Measurements from ENCODE around the gene MTA2.
"Not testable (repeated sequence)": the region's sequence is repeated elsewhere in the genome, so short reads cannot be mapped to it uniquely, and the experiment has no call there.

Gene MTA2

GRCh38 chr11:62560566-62561103 is 41.0 kb downstream of the MTA2 start:
- peak; percentile 79 for TF ChIP-seq ISL1 (CRISPR knock-in tag; IDR thresholded peaks at IDR 0.05)
- no peak for TF ChIP-seq OSR1 (CRISPR knock-in tag; IDR thresholded peaks at IDR 0.05)
- TF ChIP-seq ARNTL (CRISPR knock-in tag; IDR thresholded peaks at IDR 0.05; ENCODE audit: borderline replicate concordance, low read depth): no peak
- TF ChIP-seq BACH2 (CRISPR knock-in tag; IDR thresholded peaks at IDR 0.05; ENCODE audit: borderline replicate concordance): no peak
- TF ChIP-seq GLIS3 (CRISPR knock-in tag; IDR thresholded peaks at IDR 0.05): no peak
- TF ChIP-seq PATZ1 (CRISPR knock-in tag; IDR thresholded peaks at IDR 0.05; ENCODE audit: borderline replicate concordance): peak; percentile 95; the same call in 1 of the 2 replicates
- TF ChIP-seq CSDC2 (CRISPR knock-in tag; IDR thresholded peaks at IDR 0.05): no peak
- TF ChIP-seq TCF4 (CRISPR knock-in tag; IDR thresholded peaks at IDR 0.05; ENCODE audit: borderline replicate concordance): no peak; the same call in 1 of the 2 replicates
- no peak for TF ChIP-seq ESRRG (CRISPR knock-in tag; IDR thresholded peaks at IDR 0.05)
- no peak for TF ChIP-seq ZNF70 (CRISPR knock-in tag; IDR thresholded peaks at IDR 0.05)
- TF ChIP-seq TSHZ2 (CRISPR knock-in tag; IDR thresholded peaks at IDR 0.05): peak; percentile 17; the same call in 1 of the 2 replicates
- peak; percentile 73 for ATAC-seq

- ATAC-seq: not testable (repeated sequence)
Measured at GRCh38 chr11:62559626-62560025, 42.0 kb downstream of the MTA2 start.

GRCh38 chr11:62559204-62559603 is 42.5 kb downstream of the MTA2 start:
- ATAC-seq: no peak

More at GRCh38 chr11:62559204-62559603, 42.5 kb downstream of the MTA2 start:
- TF ChIP-seq OSR1 (CRISPR knock-in tag; IDR thresholded peaks at IDR 0.05) (no peak), PATZ1 (CRISPR knock-in tag; IDR thresholded peaks at IDR 0.05; ENCODE audit: borderline replicate concordance) (no peak), ISL1 (CRISPR knock-in tag; IDR thresholded peaks at IDR 0.05) (no peak), ZNF8 (CRISPR knock-in tag; IDR thresholded peaks at IDR 0.05) (no peak), CSRNP3 (CRISPR knock-in tag; IDR thresholded peaks at IDR 0.05) (no peak), SNAI2 (CRISPR knock-in tag; IDR thresholded peaks at IDR 0.05) (no peak), ZC3H10 (CRISPR knock-in tag; IDR thresholded peaks at IDR 0.05) (no peak), RARB (CRISPR knock-in tag; IDR thresholded peaks at IDR 0.05) (no peak), ZFP30 (CRISPR knock-in tag; IDR thresholded peaks at IDR 0.05) (no peak), ESRRG (CRISPR knock-in tag; IDR thresholded peaks at IDR 0.05) (no peak), CREB5 (CRISPR knock-in tag; IDR thresholded peaks at IDR 0.05; ENCODE audit: low read depth) (no peak), TCF4 (CRISPR knock-in tag; IDR thresholded peaks at IDR 0.05; ENCODE audit: borderline replicate concordance) (no peak), GLIS3 (CRISPR knock-in tag; IDR thresholded peaks at IDR 0.05) (no peak), ZNF70 (CRISPR knock-in tag; IDR thresholded peaks at IDR 0.05) (no peak), PPARA (CRISPR knock-in tag; IDR thresholded peaks at IDR 0.05; ENCODE audit: borderline replicate concordance) (no peak), ZNF565 (CRISPR knock-in tag; conservative IDR thresholded peaks at IDR 0.05; ENCODE audit: low read depth) (no peak), ZFP3 (CRISPR knock-in tag; IDR thresholded peaks at IDR 0.05) (no peak), CSDC2 (CRISPR knock-in tag; IDR thresholded peaks at IDR 0.05) (no peak), TOX (CRISPR knock-in tag; IDR thresholded peaks at IDR 0.05; ENCODE audit: borderline replicate concordance) (no peak)

All from SK-N-SH treated with all-trans-retinoic acid at 6 μM for 48 hours (cell line).